CD14-positive monocyte (primary cell): ENCODE measurements around the gene EPB41L4A. TPM values are rescaled to one million over a fixed set of nuclear protein-coding genes. Genes with fewer than 3 reads are reported as not detected.

ENCODE experiments used
- DNase-seq, 3 donors: peaks; one replicate each; pipeline ENCODE4 v3.0.0-alpha.2; 2011 to 2022
- H2AFZ ChIP-seq: 2 replicates; pipeline ENCODE4 v1.6.0; 2012; ENCODE audit warnings: mild to moderate bottlenecking, low read depth, low read length, inconsistent platforms; ENCODE audit not compliant: insufficient read depth, poor library complexity, severe bottlenecking
- H3K27ac ChIP-seq, 2 donors: 1 replicate in 1 of 2; 2 replicates in 1 of 2; pipeline ENCODE4 v1.5.1; 2012 to 2013; ENCODE audit warnings: low read length in 2 of 2, control low read depth in 1 of 2, inconsistent platforms in 1 of 2, low read depth in 1 of 2, mild to moderate bottlenecking in 1 of 2
- H3K27me3 ChIP-seq, 2 donors: one replicate each; pipeline versions ENCODE4 v1.6.0 to v1.6.1; 2011 to 2013; ENCODE audit warnings: low read length in 2 of 2; ENCODE audit not compliant: control insufficient read depth in 2 of 2, insufficient read depth in 2 of 2
- H3K36me3 ChIP-seq, 2 donors: replicated peaks in 1 of 2; 1 replicate in 1 of 2; 2 replicates in 1 of 2; pipeline versions ENCODE4 v1.5.1 to v1.6.1; 2012 to 2013; ENCODE audit warnings: low read length in 2 of 2, control low read depth in 1 of 2, inconsistent platforms in 1 of 2, mild to moderate bottlenecking in 1 of 2; ENCODE audit not compliant: insufficient read depth in 2 of 2, control insufficient read depth in 1 of 2
- H3K4me1 ChIP-seq, 2 donors: 1 replicate in 1 of 2; 2 replicates in 1 of 2; pipeline versions ENCODE4 v1.5.1 to v1.6.1; 2012 to 2013; ENCODE audit warnings: low read length in 2 of 2, control low read depth in 1 of 2, inconsistent platforms in 1 of 2, mild to moderate bottlenecking in 1 of 2, moderate library complexity in 1 of 2; ENCODE audit not compliant: insufficient read depth in 2 of 2, control insufficient read depth in 1 of 2
- H3K4me2 ChIP-seq: replicated peaks from 2 replicates; pipeline ENCODE3; 2012; ENCODE audit warnings: low read length, moderate library complexity, mild to moderate bottlenecking; ENCODE audit not compliant: poor library complexity, severe bottlenecking; ENCODE audit errors: extremely low read depth
- H3K4me3 ChIP-seq, 3 experiments: fragments of 200-600 bp in 1 of 3; sonication (generic) in 1 of 3; replicated peaks in 1 of 3; 1 replicate in 2 of 3; 2 replicates in 1 of 3; pipeline ENCODE4 v1.5.1; 2011 to 2013; ENCODE audit warnings: low read length in 3 of 3, mild to moderate bottlenecking in 3 of 3, control low read depth in 2 of 3, low read depth in 2 of 3, inconsistent platforms in 1 of 3, moderate library complexity in 1 of 3
- H3K79me2 ChIP-seq: 2 replicates; pipeline ENCODE4 v1.6.0; 2012; ENCODE audit warnings: mild to moderate bottlenecking, control low read depth, inconsistent platforms, low read length, moderate library complexity; ENCODE audit not compliant: insufficient read depth
- H3K9ac ChIP-seq: 2 replicates; pipeline ENCODE4 v1.6.0; 2017; ENCODE audit warnings: low read length, mild to moderate bottlenecking; ENCODE audit not compliant: insufficient read depth, poor library complexity, severe bottlenecking
- H3K9me3 ChIP-seq, 2 donors: replicated peaks in 1 of 2; 1 replicate in 1 of 2; 2 replicates in 1 of 2; pipeline versions ENCODE4 v1.5.1 to v1.6.1; 2012 to 2013; ENCODE audit warnings: low read length in 2 of 2, control low read depth in 1 of 2; ENCODE audit not compliant: control insufficient read depth in 1 of 2, insufficient read depth in 1 of 2
- H4K20me1 ChIP-seq: 2 replicates; pipeline ENCODE4 v1.6.0; 2012; ENCODE audit warnings: mild to moderate bottlenecking, low read length, control low read depth, moderate library complexity; ENCODE audit not compliant: insufficient read depth
- H3K27ac Mint-ChIP-seq, 7 donors: one replicate each; pipeline ENCODE4 v1.8.0; 2020; ENCODE audit warnings: mild to moderate bottlenecking in 7 of 7, mixed read lengths in 7 of 7, moderate library complexity in 6 of 7, inconsistent platforms in 2 of 7
- H3K27me3 Mint-ChIP-seq, 3 donors: one replicate each; pipeline ENCODE4 v1.8.0; 2021 to 2022; ENCODE audit warnings: low read depth in 3 of 3, mild to moderate bottlenecking in 3 of 3, mixed read lengths in 3 of 3, moderate library complexity in 3 of 3, inconsistent platforms in 1 of 3
- H3K36me3 Mint-ChIP-seq, 2 donors: one replicate each; pipeline ENCODE4 v1.8.0; 2020; ENCODE audit warnings: mixed read lengths in 2 of 2, inconsistent platforms in 1 of 2, mild to moderate bottlenecking in 1 of 2
- H3K4me1 Mint-ChIP-seq: one replicate; pipeline ENCODE4 v1.8.0; 2020; ENCODE audit warnings: mild to moderate bottlenecking, mixed read lengths
- H3K4me3 Mint-ChIP-seq, 2 donors: one replicate each; pipeline ENCODE4 v1.8.0; 2020; ENCODE audit warnings: mild to moderate bottlenecking in 2 of 2, mixed read lengths in 2 of 2, moderate library complexity in 1 of 2
- H3K9me3 Mint-ChIP-seq, 7 donors: one replicate each; pipeline ENCODE4 v1.8.0; 2020 to 2022; ENCODE audit warnings: mixed read lengths in 7 of 7, mild to moderate bottlenecking in 6 of 7, moderate library complexity in 6 of 7, inconsistent platforms in 2 of 7
- WGBS: methylation state at CpG from one replicate; pipeline ENCODE4 v1.1.5; 2013; ENCODE audit warnings: missing lambda C conversion rate; ENCODE audit not compliant: insufficient coverage; 5-methylcytosine and 5-hydroxymethylcytosine counted together
- intact Hi-C, 2 donors: fragments of 100-400 bp; cut with micrococcal nuclease; formaldehyde crosslinking; loops; one replicate each; pipeline versions ENCODE4 v1.15.0 to v1.15.1; 2023
- polyA plus RNA-seq, 3 donors: library from polyadenylated mRNA; depleted of rRNA in 1 of 3; unstranded in 2 of 3; stranded (reverse) in 1 of 3; fragments of 300-500 nt in 2 of 3; fragments of >200 nt in 1 of 3; fragmentation: Illumina TruSeq in 2 of 3; gene quantifications; 1 replicate in 2 of 3; 2 replicates in 1 of 3; pipeline ENCODE4 v1.2.3, GENCODE V29; 2012 to 2021
- TF ChIP-seq, protein P1 (sequence below): fragments of 200-600 bp; IDR thresholded peaks from one replicate; pipeline ENCODE4 v1.8.0; 2022; ENCODE audit warnings: antibody characterized with exemption, mild to moderate bottlenecking

Gene EPB41L4A
- polyA plus RNA-seq, 3 donors, result 0.01 to 0.05 TPM; not detected in 1

- Histone ChIP-seq H3K27ac (no peak overlapping the region), H4K20me1 (no peaks in the 10 kb centered on the region), H3K27me3 (peaks cover 55 to 76% of the 10 kb centered on the region in 2 donors), H3K9me3 (peaks cover 0 to 26% of the 10 kb centered on the region in 2 donors), H2AFZ (peak overlapping the region; percentile 77), H3K9ac (peak overlapping the region; percentile 15), H3K36me3 (no peaks in the 10 kb centered on the region), H3K4me2 (peak overlapping the region; percentile 89), H3K79me2 (no peaks in the 10 kb centered on the region), H3K4me3 (peak overlapping the region; percentile 21 to 75 (median 39)), H3K4me1 (peaks cover 20 to 26% of the 10 kb centered on the region in 2 donors)
- Mint-ChIP-seq H3K4me3 (peak overlapping the region; percentile 70 to 79), H3K27ac (no peak overlapping the region), H3K36me3 (no peaks in the 10 kb centered on the region), H3K27me3 (peaks cover 54 to 79% (median 59%) of the 10 kb centered on the region in 3 donors), H3K9me3 (peaks cover 0 to 9% (median 3%) of the 10 kb centered on the region in 7 donors), H3K4me1 (peaks cover 18% of the 10 kb centered on the region)
- intact Hi-C loops, result loop anchor here (10.0 kb wide), 1 partner anchor 245 kb away; no protein-coding TSS in a partner anchor
- peak; percentile 6 to 17 (median 13) for DNase-seq
- TF ChIP-seq, protein P1, sequence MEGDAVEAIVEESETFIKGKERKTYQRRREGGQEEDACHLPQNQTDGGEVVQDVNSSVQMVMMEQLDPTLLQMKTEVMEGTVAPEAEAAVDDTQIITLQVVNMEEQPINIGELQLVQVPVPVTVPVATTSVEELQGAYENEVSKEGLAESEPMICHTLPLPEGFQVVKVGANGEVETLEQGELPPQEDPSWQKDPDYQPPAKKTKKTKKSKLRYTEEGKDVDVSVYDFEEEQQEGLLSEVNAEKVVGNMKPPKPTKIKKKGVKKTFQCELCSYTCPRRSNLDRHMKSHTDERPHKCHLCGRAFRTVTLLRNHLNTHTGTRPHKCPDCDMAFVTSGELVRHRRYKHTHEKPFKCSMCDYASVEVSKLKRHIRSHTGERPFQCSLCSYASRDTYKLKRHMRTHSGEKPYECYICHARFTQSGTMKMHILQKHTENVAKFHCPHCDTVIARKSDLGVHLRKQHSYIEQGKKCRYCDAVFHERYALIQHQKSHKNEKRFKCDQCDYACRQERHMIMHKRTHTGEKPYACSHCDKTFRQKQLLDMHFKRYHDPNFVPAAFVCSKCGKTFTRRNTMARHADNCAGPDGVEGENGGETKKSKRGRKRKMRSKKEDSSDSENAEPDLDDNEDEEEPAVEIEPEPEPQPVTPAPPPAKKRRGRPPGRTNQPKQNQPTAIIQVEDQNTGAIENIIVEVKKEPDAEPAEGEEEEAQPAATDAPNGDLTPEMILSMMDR, result peak; percentile 48
- WGBS, result 3% methylated on average over 63 of the region's 64 CpGs
Observed at GRCh38 chr5:112419986-112420864, 1.1 kb upstream of the EPB41L4A start.

- Mint-ChIP-seq H3K27me3 (peaks cover 54 to 82% (median 59%) of the 10 kb centered on the region in 3 donors), H3K36me3 (no peaks in the 10 kb centered on the region), H3K4me3 (peak overlapping the region; percentile 70 to 87), H3K4me1 (peaks cover 18% of the 10 kb centered on the region), H3K9me3 (peaks cover 0 to 9% (median 3%) of the 10 kb centered on the region in 7 donors), H3K27ac (no peak overlapping the region)
- TF ChIP-seq, protein P1, result no peak
- Histone ChIP-seq H3K27ac (no peak overlapping the region), H3K79me2 (no peaks in the 10 kb centered on the region), H3K9ac (no peak overlapping the region), H3K4me3 (peak overlapping the region in 2 of 3 experiments; percentile 15 to 75), H4K20me1 (no peaks in the 10 kb centered on the region), H3K27me3 (peaks cover 61 to 82% of the 10 kb centered on the region in 2 donors), H3K9me3 (peaks cover 0 to 26% of the 10 kb centered on the region in 2 donors), H3K4me2 (peak overlapping the region; percentile 89), H3K4me1 (peaks cover 20 to 26% of the 10 kb centered on the region in 2 donors), H3K36me3 (no peaks in the 10 kb centered on the region), H2AFZ (peak overlapping the region; percentile 77)
- DNase-seq, result no peak
- 2% methylated on average over 38 of the region's 39 CpGs for WGBS
- intact Hi-C loops, result loop anchor here in 1 of 2 donors (10.0 kb wide), 1 partner anchor 244 kb away; no protein-coding TSS in a partner anchor
Observed at GRCh38 chr5:112418659-112419163, 366 bp downstream of the EPB41L4A start.
